ENCODE data around the gene SSTR3. TPM values are rescaled to one million over a fixed set of nuclear protein-coding genes. Genes with fewer than 3 reads are reported as not detected.
A peak's percentile ranks its signal among the peaks of the same experiment; 100 is the strongest.

The SSTR3 gene
- total and polyA plus RNA-seq, 2 experiments from 2014 or later, result 0.06 TPM; not detected in 1

- H3K36me3 ChIP-seq, result no peaks in the 10 kb centered on the region
- no peak overlapping the region for H3K27ac ChIP-seq
- no peak for TF ChIP-seq CTCF (IDR thresholded peaks at IDR 0.05; ENCODE audit: low read depth, low read length)
- H3K27me3 ChIP-seq, result no peaks in the 10 kb centered on the region
- no peak overlapping the region for H3K4me3 ChIP-seq
- H3K4me1 ChIP-seq (ENCODE audit: low read depth), result peaks cover 23% of the 10 kb centered on the region
- H3K9me3 ChIP-seq (ENCODE audit: low read depth), result no peaks in the 10 kb centered on the region
- peak in 1 of 2 donors; percentile 58 for DNase-seq (ENCODE audit: low read depth in 1 of 2, low spot score in 1 of 2)
These were observed 18.6 kb downstream of the SSTR3 start for GRCh38 chr22:37193629-37194191.

GRCh38 chr22:37192741-37193140 lies 19.5 kb downstream of the SSTR3 start:
- peaks cover 31% of the 10 kb centered on the region for H3K4me1 ChIP-seq (ENCODE audit: low read depth)
- H3K4me3 ChIP-seq, result no peak overlapping the region
- H3K27ac ChIP-seq, result no peak overlapping the region
- DNase-seq (ENCODE audit: low read depth in 1 of 2, low spot score in 1 of 2), result no peak
- TF ChIP-seq CTCF (IDR thresholded peaks at IDR 0.05; ENCODE audit: low read depth, low read length), result no peak
- no peaks in the 10 kb centered on the region for H3K36me3 ChIP-seq
- no peaks in the 10 kb centered on the region for H3K27me3 ChIP-seq
- no peaks in the 10 kb centered on the region for H3K9me3 ChIP-seq (ENCODE audit: low read depth)

- H3K4me1 ChIP-seq (ENCODE audit: low read depth), result peaks cover 35% of the 10 kb centered on the region
- no peak overlapping the region for H3K27ac ChIP-seq
- no peak overlapping the region for H3K4me3 ChIP-seq
- no peak for TF ChIP-seq CTCF (IDR thresholded peaks at IDR 0.05; ENCODE audit: low read depth, low read length)
- no peak for DNase-seq (ENCODE audit: low read depth in 1 of 2, low spot score in 1 of 2)
- no peaks in the 10 kb centered on the region for H3K36me3 ChIP-seq
- H3K9me3 ChIP-seq (ENCODE audit: low read depth), result no peaks in the 10 kb centered on the region
- H3K27me3 ChIP-seq, result no peaks in the 10 kb centered on the region
These were observed 20.1 kb downstream of the SSTR3 start for GRCh38 chr22:37192204-37192603.

GRCh38 chr22:37190262-37190780 lies 22.0 kb downstream of the SSTR3 start:
- TF ChIP-seq CTCF (IDR thresholded peaks at IDR 0.05; ENCODE audit: low read depth, low read length), result no peak
- Histone ChIP-seq H3K9me3 (ENCODE audit: low read depth) (no peaks in the 10 kb centered on the region), H3K27ac (peak overlapping the region; percentile 87), H3K27me3 (no peaks in the 10 kb centered on the region), H3K36me3 (no peaks in the 10 kb centered on the region), H3K4me3 (no peak overlapping the region), H3K4me1 (ENCODE audit: low read depth) (peaks cover 35% of the 10 kb centered on the region)
- DNase-seq (ENCODE audit: low read depth in 1 of 2, low spot score in 1 of 2), result peak in 1 of 2 donors; percentile 46

GRCh38 chr22:37188901-37189466 lies 23.3 kb downstream of the SSTR3 start:
- peak in 1 of 2 donors; percentile 78 for DNase-seq (ENCODE audit: low read depth in 1 of 2, low spot score in 1 of 2)
- Histone ChIP-seq H3K9me3 (ENCODE audit: low read depth) (no peaks in the 10 kb centered on the region), H3K4me1 (ENCODE audit: low read depth) (peaks cover 35% of the 10 kb centered on the region), H3K4me3 (no peak overlapping the region), H3K27ac (peak overlapping the region; percentile 87), H3K27me3 (no peaks in the 10 kb centered on the region), H3K36me3 (no peaks in the 10 kb centered on the region)
- no peak for TF ChIP-seq CTCF (IDR thresholded peaks at IDR 0.05; ENCODE audit: low read depth, low read length)

Measured in cardiac muscle cell (in vitro differentiated cells and primary cell).